Subcutaneous adipose tissue (tissue), 4 donors: ENCODE results near the gene TMEM200A. TPM values are rescaled to one million over a fixed set of nuclear protein-coding genes. Genes with fewer than 3 reads are reported as not detected.

Experiments used
- CTCF ChIP-seq: fragments of 450-650 bp; IDR thresholded peaks from one replicate; pipeline ENCODE4 v1.5.1; 2016; ENCODE audit warnings: low read depth, mild to moderate bottlenecking, control low read depth, antibody characterized with exemption, moderate library complexity
- total RNA-seq, 4 donors: library from RNA; depleted of rRNA; stranded (reverse); fragments of >200 nt; gene quantifications; one replicate each; pipeline ENCODE4 v1.1.0, GENCODE V29; 2016

The TMEM200A gene
- total RNA-seq, 4 donors from 2014 or later, result 1.3 to 4.8 (median 2.4) TPM

GRCh38 chr6:130355572-130355971, 10.2 kb upstream of the TMEM200A start:
- no peak for TF ChIP-seq CTCF

- no peak for TF ChIP-seq CTCF
These were observed 8.4 kb upstream of the TMEM200A start for GRCh38 chr6:130357436-130357835.

DNA sequence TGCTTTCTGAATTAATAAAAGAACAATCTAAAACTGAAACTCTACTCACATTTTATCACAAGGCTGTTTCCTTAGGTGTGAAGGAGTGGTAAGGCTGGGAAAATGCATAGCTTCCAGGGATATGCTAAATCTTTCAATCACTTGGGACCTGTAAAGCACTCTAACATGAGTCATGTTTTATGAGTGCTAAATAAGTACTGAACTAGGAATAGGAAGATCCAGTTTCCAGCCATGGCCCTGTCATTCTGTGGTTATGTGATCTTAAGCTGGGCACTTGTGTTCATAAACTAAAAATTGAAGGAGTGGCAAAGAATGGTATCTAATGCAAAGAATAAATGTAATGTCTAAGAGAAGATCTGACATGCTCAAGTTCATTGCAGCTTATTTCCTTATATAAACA, 6.1 kb upstream of the TMEM200A start:
- no peak for TF ChIP-seq CTCF

DNA sequence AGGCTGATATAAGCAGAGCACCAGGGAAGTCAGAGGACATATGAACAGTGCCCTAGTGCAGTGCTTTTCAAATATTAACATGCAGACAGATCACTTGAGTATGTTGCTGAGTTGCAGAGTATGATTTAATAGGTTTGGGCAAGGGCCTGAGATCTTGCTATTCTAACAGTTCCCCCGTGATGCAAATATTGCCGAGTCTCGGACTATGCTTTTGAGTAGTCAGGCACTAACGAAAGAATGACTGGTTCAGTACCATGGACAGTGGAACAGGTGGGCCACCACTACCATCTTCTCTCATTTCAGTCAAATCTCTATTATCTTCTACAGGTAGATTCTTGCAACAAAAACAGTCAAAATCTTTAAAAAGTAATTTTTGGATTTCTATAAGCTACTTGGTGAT, 3.7 kb upstream of the TMEM200A start:
- no peak for TF ChIP-seq CTCF

DNA sequence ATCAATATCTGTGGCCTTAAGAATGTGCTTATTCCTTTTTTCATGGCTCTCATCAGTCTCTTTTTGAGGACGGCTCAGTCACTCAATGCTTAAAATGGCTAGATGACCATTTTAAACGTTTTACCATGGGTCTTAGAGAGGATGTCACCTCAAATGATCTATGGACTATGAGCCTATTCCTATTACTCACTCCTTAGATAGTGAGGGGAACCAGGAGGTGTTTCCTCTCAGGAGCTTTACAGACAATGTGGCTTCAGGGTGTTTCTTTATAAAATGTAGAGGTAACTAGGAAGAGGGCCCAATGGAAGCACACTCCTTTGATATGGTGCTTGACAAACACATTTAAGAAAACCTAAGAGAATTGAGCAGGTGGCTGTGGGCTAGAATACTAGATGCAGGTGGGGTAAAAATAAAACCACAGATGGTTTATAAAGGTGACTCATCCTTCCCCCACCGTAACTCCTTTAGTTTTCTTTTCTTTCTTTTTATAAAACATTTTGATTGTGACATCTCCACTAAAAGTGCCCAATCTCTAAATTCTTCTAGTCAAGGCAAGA, 1.5 kb upstream of the TMEM200A start:
- TF ChIP-seq CTCF, result no peak

DNA sequence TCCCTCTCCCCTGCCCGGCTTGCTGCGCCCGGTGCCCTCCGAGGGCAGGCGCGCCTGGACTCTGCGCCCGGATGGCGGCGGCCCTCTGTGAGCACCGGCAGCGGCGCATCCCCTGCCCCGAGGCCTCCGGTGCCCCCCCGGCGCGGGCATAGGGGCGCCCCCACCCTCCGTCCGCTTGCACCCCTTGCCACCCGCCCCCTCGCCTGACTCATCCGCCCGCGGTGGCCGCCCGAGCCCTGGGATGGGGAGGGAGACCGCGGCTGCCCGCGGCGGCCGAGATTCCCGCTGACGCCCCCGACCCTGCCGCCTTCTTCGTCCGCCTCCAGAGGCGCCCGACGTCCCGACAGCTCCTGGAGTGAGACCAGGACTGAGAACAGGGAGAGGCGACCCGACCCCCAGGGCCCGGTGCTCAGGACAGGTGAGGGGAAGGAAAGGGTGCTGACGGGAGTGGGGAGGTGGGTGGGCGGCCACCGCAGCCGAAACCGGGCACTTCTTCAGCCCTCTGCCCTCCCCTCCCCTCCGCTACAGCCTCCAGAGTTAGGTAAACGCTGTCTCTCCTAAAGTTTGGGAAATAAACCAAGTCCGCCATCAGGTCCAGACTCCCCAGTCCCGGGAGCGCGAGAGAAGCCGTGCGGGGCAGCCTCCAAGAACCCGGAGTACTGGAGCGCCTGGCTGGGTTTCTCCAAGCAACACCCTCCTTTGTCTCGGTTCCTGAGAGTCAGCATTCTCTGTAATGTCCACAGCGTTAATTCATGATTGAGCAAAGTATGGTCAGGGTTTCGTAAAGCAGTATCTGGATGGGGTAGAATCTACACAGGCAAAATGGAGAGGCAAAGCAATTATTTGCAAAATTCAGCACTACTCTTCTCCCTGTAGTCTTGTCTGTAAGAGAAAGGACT, 539 bp downstream of the TMEM200A start:
- no peak for TF ChIP-seq CTCF

DNA sequence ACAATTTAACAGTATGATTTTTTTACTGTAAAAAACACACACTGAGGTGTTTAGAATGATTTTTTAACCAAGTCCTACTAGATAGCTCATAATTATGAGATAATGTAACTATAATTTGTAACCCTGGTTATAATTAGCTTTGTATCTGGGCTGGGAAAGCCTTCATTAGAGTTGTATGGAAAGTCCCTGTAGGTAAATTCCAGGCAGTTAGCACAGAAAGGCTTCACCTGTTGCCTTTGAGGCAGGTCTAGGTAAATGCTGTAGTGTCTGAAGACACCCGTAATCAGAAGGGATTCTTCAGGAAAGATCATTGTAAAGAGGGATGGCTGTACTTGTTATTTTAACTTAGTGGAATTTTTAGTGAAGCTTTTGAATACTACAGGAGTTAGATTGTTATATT, 1.9 kb downstream of the TMEM200A start:
- no peak for TF ChIP-seq CTCF
